Measurements from ENCODE around the gene HEPACAM2. TPM values are rescaled to one million over a fixed set of nuclear protein-coding genes. Genes with fewer than 3 reads are reported as not detected.

Gene HEPACAM2
- total RNA-seq, 2 donors from 2014 or later, result not detected

- no peak overlapping the region for H3K4me3 ChIP-seq (ENCODE audit: low read length)
- H3K27ac ChIP-seq (ENCODE audit: low read depth, low read length), result no peak overlapping the region
- Mint-ChIP-seq H3K4me1 (no peaks in the 10 kb centered on the region), H3K9me3 (peaks cover 28% of the 10 kb centered on the region), H3K27me3 (ENCODE audit: insufficient read depth) (peaks cover 3% of the 10 kb centered on the region), H3K27ac (no peak overlapping the region), H3K4me3 (no peak overlapping the region), H3K36me3 (ENCODE audit: low read depth) (no peaks in the 10 kb centered on the region)
- no peaks in the 10 kb centered on the region for H3K27me3 ChIP-seq (ENCODE audit: control insufficient read depth, insufficient read depth, low read length, poor library complexity, severe bottlenecking)
- H3K36me3 ChIP-seq (ENCODE audit: control insufficient read depth, insufficient read depth, low read length), result no peaks in the 10 kb centered on the region
- WGBS, 2 experiments (ENCODE audit: insufficient coverage in 1 of 2, insufficient read length in 1 of 2), result 86 to 94% methylated on average over 2 of the region's 2 CpGs
- H3K4me1 ChIP-seq (ENCODE audit: control insufficient read depth, insufficient read depth, low read length), result no peaks in the 10 kb centered on the region
- H3K9ac ChIP-seq (ENCODE audit: extremely low read depth, low read length, poor library complexity, severe bottlenecking), result no peak overlapping the region
- peak; percentile 24 for TF ChIP-seq CTCF (conservative IDR thresholded peaks at IDR 0.05)
- peaks cover 18% of the 10 kb centered on the region for H3K9me3 ChIP-seq (ENCODE audit: control insufficient read depth, low read length)
- no peak for DNase-seq
Observed at GRCh38 chr7:93175219-93175618, 51.0 kb downstream of the HEPACAM2 start.

GRCh38 chr7:93172683-93173082 lies 53.6 kb downstream of the HEPACAM2 start:
- Mint-ChIP-seq H3K36me3 (ENCODE audit: low read depth) (no peaks in the 10 kb centered on the region), H3K4me1 (no peaks in the 10 kb centered on the region), H3K27ac (no peak overlapping the region), H3K9me3 (peaks cover 28% of the 10 kb centered on the region), H3K4me3 (no peak overlapping the region), H3K27me3 (ENCODE audit: insufficient read depth) (peaks cover 23% of the 10 kb centered on the region)
- 81% methylated on average over 2 of the region's 2 CpGs; no CpG with 5 or more reads in 1 of the 2 experiments for WGBS, 2 experiments (ENCODE audit: insufficient coverage in 1 of 2, insufficient read length in 1 of 2)
- Histone ChIP-seq H3K9ac (ENCODE audit: extremely low read depth, low read length, poor library complexity, severe bottlenecking) (no peak overlapping the region), H3K27ac (ENCODE audit: low read depth, low read length) (no peak overlapping the region), H3K27me3 (ENCODE audit: control insufficient read depth, insufficient read depth, low read length, poor library complexity, severe bottlenecking) (no peaks in the 10 kb centered on the region), H3K4me1 (ENCODE audit: control insufficient read depth, insufficient read depth, low read length) (no peaks in the 10 kb centered on the region), H3K36me3 (ENCODE audit: control insufficient read depth, insufficient read depth, low read length) (no peaks in the 10 kb centered on the region), H3K4me3 (ENCODE audit: low read length) (no peak overlapping the region), H3K9me3 (ENCODE audit: control insufficient read depth, low read length) (peaks cover 18% of the 10 kb centered on the region)
- DNase-seq, result no peak
- TF ChIP-seq CTCF (conservative IDR thresholded peaks at IDR 0.05), result no peak

- H3K4me1 ChIP-seq (ENCODE audit: control insufficient read depth, insufficient read depth, low read length), result no peaks in the 10 kb centered on the region
- no peaks in the 10 kb centered on the region for H3K27me3 ChIP-seq (ENCODE audit: control insufficient read depth, insufficient read depth, low read length, poor library complexity, severe bottlenecking)
- Mint-ChIP-seq H3K4me3 (no peak overlapping the region), H3K4me1 (no peaks in the 10 kb centered on the region), H3K9me3 (peaks cover 28% of the 10 kb centered on the region), H3K27me3 (ENCODE audit: insufficient read depth) (peaks cover 32% of the 10 kb centered on the region), H3K36me3 (ENCODE audit: low read depth) (no peaks in the 10 kb centered on the region), H3K27ac (no peak overlapping the region)
- no peak overlapping the region for H3K4me3 ChIP-seq (ENCODE audit: low read length)
- no peaks in the 10 kb centered on the region for H3K36me3 ChIP-seq (ENCODE audit: control insufficient read depth, insufficient read depth, low read length)
- no peak overlapping the region for H3K9ac ChIP-seq (ENCODE audit: extremely low read depth, low read length, poor library complexity, severe bottlenecking)
- 20 to 71% methylated on average over 1 to 2 of the region's 2 CpGs for WGBS, 2 experiments (ENCODE audit: insufficient coverage in 1 of 2, insufficient read length in 1 of 2)
- no peak overlapping the region for H3K27ac ChIP-seq (ENCODE audit: low read depth, low read length)
- no peak for TF ChIP-seq CTCF (conservative IDR thresholded peaks at IDR 0.05)
- peaks cover 18% of the 10 kb centered on the region for H3K9me3 ChIP-seq (ENCODE audit: control insufficient read depth, low read length)
- DNase-seq, result no peak
Observed at GRCh38 chr7:93171606-93172226, 54.6 kb downstream of the HEPACAM2 start.

Measured in endodermal cell (in vitro differentiated cells).